Hepatocyte (in vitro differentiated cells): ENCODE measurements around the gene ADAMTS15. TPM values are rescaled to one million over a fixed set of nuclear protein-coding genes. Genes with fewer than 3 reads are reported as not detected.
"Not testable (repeated sequence)": the region's sequence is repeated elsewhere in the genome, so short reads cannot be mapped to it uniquely, and the experiment has no call there.

Source experiments
- DNase-seq: peaks from one replicate; pipeline ENCODE4 v3.0.0-alpha.2; 2016; ENCODE audit warnings: low spot score
- H2AFZ ChIP-seq: fragments of 200-600 bp; sonication (generic); 2 replicates; pipeline ENCODE4 v1.6.0; 2016; ENCODE audit warnings: antibody characterized with exemption, mild to moderate bottlenecking
- H3K27ac ChIP-seq: fragments of 200-600 bp; sonication (generic); 2 replicates; pipeline ENCODE4 v1.5.1; 2016; ENCODE audit warnings: mild to moderate bottlenecking
- H3K27me3 ChIP-seq: fragments of 200-600 bp; sonication (generic); 2 replicates; pipeline ENCODE4 v1.6.1; 2016
- H3K36me3 ChIP-seq: fragments of 200-600 bp; sonication (generic); replicated peaks from 2 replicates; pipeline ENCODE4 v1.5.1; 2016; ENCODE audit warnings: low read depth; ENCODE audit not compliant: insufficient read depth
- H3K4me1 ChIP-seq: fragments of 200-600 bp; sonication (generic); 2 replicates; pipeline ENCODE4 v1.5.1; 2016; ENCODE audit warnings: mild to moderate bottlenecking, moderate library complexity; ENCODE audit not compliant: insufficient read depth
- H3K4me2 ChIP-seq: fragments of 200-600 bp; sonication (generic); 2 replicates; pipeline ENCODE4 v1.6.0; 2016
- H3K4me3 ChIP-seq: fragments of 200-600 bp; sonication (generic); 2 replicates; pipeline ENCODE4 v1.5.1; 2016; ENCODE audit warnings: mild to moderate bottlenecking
- H3K79me2 ChIP-seq: fragments of 200-600 bp; sonication (generic); 2 replicates; pipeline ENCODE4 v1.6.0; 2017; ENCODE audit warnings: mild to moderate bottlenecking
- H3K9me2 ChIP-seq: fragments of 200-600 bp; sonication (generic); replicated peaks from 2 replicates; pipeline ENCODE4 v1.6.0; 2017; ENCODE audit warnings: mild to moderate bottlenecking; ENCODE audit not compliant: insufficient read depth
- H3K9me3 ChIP-seq: fragments of 200-600 bp; sonication (generic); 2 replicates; pipeline ENCODE4 v1.5.1; 2016; ENCODE audit warnings: low read depth, mild to moderate bottlenecking
- H4K20me1 ChIP-seq: fragments of 200-600 bp; sonication (generic); 2 replicates; pipeline ENCODE4 v1.6.0; 2016; ENCODE audit warnings: mild to moderate bottlenecking; ENCODE audit not compliant: insufficient read depth, poor library complexity, severe bottlenecking
- EZH2 ChIP-seq: fragments of 200-600 bp; sonication (generic); IDR thresholded peaks from 2 replicates; pipeline ENCODE4 v1.6.1; 2016; ENCODE audit warnings: antibody characterized with exemption, mild to moderate bottlenecking, borderline replicate concordance
- EZH2phosphoT487 ChIP-seq: fragments of 200-600 bp; sonication (generic); IDR thresholded peaks from one replicate; pipeline ENCODE4 v1.6.1; 2018; ENCODE audit warnings: antibody characterized with exemption, mild to moderate bottlenecking, low read depth, moderate library complexity; ENCODE audit not compliant: unreplicated experiment, severe bottlenecking
- WGBS: methylation state at CpG from one replicate; pipeline ENCODE4 v1.1.6; 2016; ENCODE audit warnings: low lambda C conversion rate; ENCODE audit errors: missing lambda C conversion rate; 5-methylcytosine and 5-hydroxymethylcytosine counted together
- polyA plus RNA-seq: library from polyadenylated mRNA; unstranded; fragments of >200 nt; fragmentation: Nextera tagmentation; extraction: Ambion mirVana; gene quantifications from 2 replicates; pipeline ENCODE4 v1.2.1, GENCODE V29; 2016
- total RNA-seq: library from RNA; depleted of rRNA; stranded (reverse); fragments of >200 nt; gene quantifications from 2 replicates; pipeline ENCODE4 v1.2.3, GENCODE V29; 2014
- TF ChIP-seq, protein P1 (sequence below): fragments of 200-600 bp; sonication (generic); IDR thresholded peaks from 2 replicates; pipeline ENCODE4 v1.5.1; 2016; ENCODE audit warnings: antibody characterized with exemption, mild to moderate bottlenecking; ENCODE audit not compliant: poor library complexity

ADAMTS15 gene
- total and polyA plus RNA-seq, 2 experiments from 2014 or later, result 4.5 to 14.6 TPM

DNA sequence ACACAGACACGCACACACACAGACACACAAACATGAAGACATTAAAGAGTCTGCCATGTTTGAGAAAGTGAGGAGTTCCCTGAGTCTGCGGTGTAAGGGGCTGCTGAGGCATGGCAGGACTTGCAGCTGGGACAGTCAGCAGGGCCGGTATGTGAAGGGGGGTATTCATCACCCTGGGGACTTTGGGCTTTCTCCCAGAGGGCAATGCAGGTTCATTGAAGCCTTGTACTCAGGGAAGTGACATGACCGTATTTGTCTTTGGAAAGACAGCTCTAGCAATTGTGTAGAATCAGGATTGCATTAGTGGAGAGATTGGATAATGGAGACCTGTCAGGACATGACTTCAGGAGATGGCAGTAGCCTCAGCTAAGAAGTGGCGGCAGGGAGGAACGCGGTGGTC lies 10.6 kb upstream of the ADAMTS15 start:
- Histone ChIP-seq H3K4me2 (no peak overlapping the region), H3K79me2 (no peaks in the 10 kb centered on the region), H3K9me2 (no peaks in the 10 kb centered on the region), H3K4me1 (peaks cover 11% of the 10 kb centered on the region), H3K9me3 (no peaks in the 10 kb centered on the region), H3K4me3 (no peak overlapping the region), H2AFZ (no peak overlapping the region), H3K27me3 (no peaks in the 10 kb centered on the region), H3K36me3 (no peaks in the 10 kb centered on the region), H4K20me1 (no peaks in the 10 kb centered on the region), H3K27ac (no peak overlapping the region)
- WGBS, result 91% methylated on average over 7 of the region's 7 CpGs
- DNase-seq, result no peak
- no peak for TF ChIP-seq EZH2

DNA sequence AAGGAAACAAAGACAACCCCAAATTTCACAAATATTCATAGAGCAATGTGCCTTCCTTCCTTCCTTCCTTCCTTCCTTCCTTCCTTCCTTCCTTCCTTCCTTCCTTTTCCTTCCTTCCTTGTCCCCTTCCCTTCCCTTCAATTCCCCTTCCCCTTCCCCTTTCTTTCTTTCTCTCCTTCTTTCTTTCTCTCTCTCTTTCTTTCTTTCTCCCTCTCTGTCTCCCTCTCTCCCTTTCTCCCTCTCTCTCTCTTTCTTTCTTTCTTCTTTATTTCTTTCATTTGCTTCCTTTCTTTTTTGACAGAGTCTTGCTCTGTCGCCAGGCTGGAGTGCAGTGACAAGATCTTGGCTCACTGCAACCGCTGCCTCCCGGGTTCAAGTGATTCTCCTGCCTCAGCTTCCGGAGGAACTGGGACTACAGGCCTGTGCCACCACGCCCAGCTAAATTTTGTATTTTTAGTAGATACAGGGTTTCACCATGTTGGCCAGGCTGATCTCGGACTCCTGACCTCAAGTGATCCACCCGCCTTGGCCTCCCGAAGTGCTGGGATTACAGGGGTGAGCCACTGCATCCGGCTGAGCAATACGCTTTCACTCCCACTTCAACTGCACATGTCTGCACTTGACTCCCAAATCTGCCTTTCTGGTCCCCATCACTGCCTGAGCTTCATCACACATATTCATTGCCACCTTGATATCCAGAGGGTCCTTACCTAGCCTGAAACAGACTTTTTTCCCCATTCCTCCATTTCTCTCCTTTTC lies 9.9 kb upstream of the ADAMTS15 start:
- not testable (repeated sequence) for DNase-seq, H3K27me3 ChIP-seq, H3K4me3 ChIP-seq, H3K9me2 ChIP-seq, H3K27ac ChIP-seq, H3K9me3 ChIP-seq, H3K36me3 ChIP-seq, H4K20me1 ChIP-seq, H3K79me2 ChIP-seq, H2AFZ ChIP-seq, H3K4me2 ChIP-seq
- peaks cover 11% of the 10 kb centered on the region for H3K4me1 ChIP-seq
- 84% methylated on average over 10 of the region's 10 CpGs for WGBS

DNA sequence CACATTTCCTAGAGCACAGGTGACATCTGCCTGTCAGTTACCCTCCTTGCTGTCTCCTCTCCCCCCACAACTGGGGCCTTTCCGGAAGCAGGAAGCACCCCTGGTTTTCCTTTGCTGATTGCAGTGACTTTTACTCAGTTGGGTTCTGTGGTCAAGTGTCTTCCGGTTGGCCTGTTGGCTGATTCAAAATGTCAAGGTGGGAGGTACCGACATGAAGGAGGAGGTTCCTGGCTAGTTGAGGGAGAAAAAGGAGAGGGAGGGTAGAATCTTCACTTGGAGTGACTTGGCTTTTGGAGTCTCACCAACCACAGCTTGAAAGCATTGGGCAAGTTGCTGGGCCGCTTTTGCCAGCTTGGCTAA lies 9.3 kb upstream of the ADAMTS15 start:
- 94% methylated on average over 4 of the region's 4 CpGs for WGBS
- Histone ChIP-seq H3K79me2 (no peaks in the 10 kb centered on the region), H3K4me2 (no peak overlapping the region), H3K27ac (no peak overlapping the region), H3K4me3 (no peak overlapping the region), H3K27me3 (no peaks in the 10 kb centered on the region), H3K4me1 (peaks cover 11% of the 10 kb centered on the region), H4K20me1 (no peaks in the 10 kb centered on the region), H2AFZ (no peak overlapping the region), H3K36me3 (no peaks in the 10 kb centered on the region), H3K9me3 (no peaks in the 10 kb centered on the region), H3K9me2 (no peaks in the 10 kb centered on the region)
- TF ChIP-seq EZH2phosphoT487 (no peak), EZH2 (no peak)
- TF ChIP-seq, protein P1, sequence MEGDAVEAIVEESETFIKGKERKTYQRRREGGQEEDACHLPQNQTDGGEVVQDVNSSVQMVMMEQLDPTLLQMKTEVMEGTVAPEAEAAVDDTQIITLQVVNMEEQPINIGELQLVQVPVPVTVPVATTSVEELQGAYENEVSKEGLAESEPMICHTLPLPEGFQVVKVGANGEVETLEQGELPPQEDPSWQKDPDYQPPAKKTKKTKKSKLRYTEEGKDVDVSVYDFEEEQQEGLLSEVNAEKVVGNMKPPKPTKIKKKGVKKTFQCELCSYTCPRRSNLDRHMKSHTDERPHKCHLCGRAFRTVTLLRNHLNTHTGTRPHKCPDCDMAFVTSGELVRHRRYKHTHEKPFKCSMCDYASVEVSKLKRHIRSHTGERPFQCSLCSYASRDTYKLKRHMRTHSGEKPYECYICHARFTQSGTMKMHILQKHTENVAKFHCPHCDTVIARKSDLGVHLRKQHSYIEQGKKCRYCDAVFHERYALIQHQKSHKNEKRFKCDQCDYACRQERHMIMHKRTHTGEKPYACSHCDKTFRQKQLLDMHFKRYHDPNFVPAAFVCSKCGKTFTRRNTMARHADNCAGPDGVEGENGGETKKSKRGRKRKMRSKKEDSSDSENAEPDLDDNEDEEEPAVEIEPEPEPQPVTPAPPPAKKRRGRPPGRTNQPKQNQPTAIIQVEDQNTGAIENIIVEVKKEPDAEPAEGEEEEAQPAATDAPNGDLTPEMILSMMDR, result no peak
- no peak for DNase-seq

DNA sequence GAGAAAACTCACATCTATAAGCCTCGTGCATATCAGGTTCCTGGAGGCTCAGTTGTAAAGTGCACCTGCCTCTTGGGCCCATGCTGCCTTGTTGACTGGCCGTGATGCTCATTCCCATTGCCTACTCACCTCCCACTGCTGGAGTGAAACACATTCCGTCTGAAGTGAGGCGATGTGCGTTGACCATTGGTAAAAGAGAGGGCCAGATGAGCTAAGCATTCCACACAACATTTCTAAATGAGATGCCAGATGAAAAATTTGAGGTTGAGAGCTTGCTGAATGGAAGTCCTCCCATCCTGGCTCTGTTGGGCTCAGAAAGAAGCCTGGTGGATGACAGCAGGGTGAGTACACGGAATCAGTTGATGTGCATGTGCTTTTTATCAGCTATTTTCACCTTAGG lies 8.6 kb upstream of the ADAMTS15 start:
- no peak for TF ChIP-seq EZH2phosphoT487
- TF ChIP-seq EZH2, result no peak
- TF ChIP-seq, protein P1, result no peak
- DNase-seq, result no peak
- Histone ChIP-seq H3K79me2 (no peaks in the 10 kb centered on the region), H4K20me1 (no peaks in the 10 kb centered on the region), H3K27me3 (no peaks in the 10 kb centered on the region), H3K9me3 (no peaks in the 10 kb centered on the region), H3K4me3 (no peak overlapping the region), H3K36me3 (no peaks in the 10 kb centered on the region), H3K4me2 (no peak overlapping the region), H3K9me2 (no peaks in the 10 kb centered on the region), H2AFZ (no peak overlapping the region), H3K27ac (no peak overlapping the region), H3K4me1 (peaks cover 11% of the 10 kb centered on the region)
- whole genome bisulfite sequencing, result 90% methylated on average over 6 of the region's 6 CpGs
